ENCODE measurements around the gene CCDC194. TPM values are rescaled to one million over a fixed set of nuclear protein-coding genes. Genes with fewer than 3 reads are reported as not detected.

Gene CCDC194
- total RNA-seq, 1 experiment from 2014 or later: not detected

GRCh38 chr19:17347877-17348276 lies 46.1 kb downstream of the CCDC194 start:
- Histone ChIP-seq H3K4me3 (replicated peaks in 1 of 2; ENCODE audit: low read depth in 1 of 2, low read length in 2 of 2) (no peak overlapping the region), H3K36me3 (ENCODE audit: control insufficient read depth in 1 of 2, insufficient read depth in 2 of 2, low read length in 2 of 2) (no peaks in the 10 kb centered on the region), H3K9me3 (ENCODE audit: control insufficient read depth in 1 of 2, insufficient read depth in 1 of 2, low read depth in 1 of 2, low read length in 2 of 2) (no peaks in the 10 kb centered on the region), H3K4me1 (ENCODE audit: control insufficient read depth in 1 of 2, insufficient read depth in 2 of 2, low read length in 2 of 2) (peaks cover 17 to 28% of the 10 kb centered on the region in 2 experiments; a peak in 3 of 4 replicates), H3K79me2 (ENCODE audit: insufficient read depth, low read length) (no peaks in the 10 kb centered on the region), H2AFZ (ENCODE audit: low read depth, low read length, poor library complexity, severe bottlenecking) (no peak overlapping the region), H4K20me1 (ENCODE audit: insufficient read depth) (no peaks in the 10 kb centered on the region), H3K27me3 (ENCODE audit: insufficient read depth, low read length) (no peaks in the 10 kb centered on the region), H3K9ac (ENCODE audit: low read length) (no peak overlapping the region), H3K9me2 (ENCODE audit: insufficient read depth) (no peaks in the 10 kb centered on the region), H3K4me2 (ENCODE audit: low read length) (no peak overlapping the region; the same call in 1 of the 2 replicates), H3K27ac (ENCODE audit: low read depth, low read length) (no peak overlapping the region)
- CTCF ChIA-PET: interaction anchor here (0.7 to 1.8 kb wide), 3 partner anchors 10 to 39 kb away, joined by 3 to 5 read pairs (median 4); no protein-coding TSS in a partner anchor
- TF ChIP-seq ELF1 (IDR thresholded peaks at IDR 0.05; ENCODE audit: borderline replicate concordance, low read depth) (no peak), RAD21 (IDR thresholded peaks at IDR 0.05; ENCODE audit: low read depth) (no peak), EZH2 (IDR thresholded peaks at IDR 0.05) (no peak), ZNF274 (IDR thresholded peaks at IDR 0.05; ENCODE audit: low read depth, low read length) (no peak), REST (IDR thresholded peaks at IDR 0.05; ENCODE audit: low read depth) (no peak), POLR2AphosphoS5 (IDR thresholded peaks at IDR 0.05; ENCODE audit: low read depth, low read length) (no peak), SRF (IDR thresholded peaks at IDR 0.05; ENCODE audit: low read depth) (no peak), FOSL1 (IDR thresholded peaks at IDR 0.05; ENCODE audit: low read depth) (no peak), ZFX (IDR thresholded peaks at IDR 0.05) (no peak)
- intact Hi-C loops (cut with micrococcal nuclease): loop anchor here (2.0 kb wide), 1 partner anchor 119 kb away; no protein-coding TSS in a partner anchor
- ATAC-seq (no peak), DNase-seq (ENCODE audit: low read depth, low spot score) (no peak)
- RAD21 ChIA-PET (ENCODE audit: low non-redundant PET in 1 of 2, low total read pairs in 2 of 2, uncharacterized antibody in 2 of 2, unreplicated experiment in 2 of 2): no interaction called here
- no TSS peak for BruUV-seq (replicated peaks)
- POLR2A ChIA-PET: interaction anchor here (1.1 to 2.8 kb wide), 2 partner anchors 13 to 16 kb away, joined by 3 to 12 read pairs; partner anchors contain the start of gene ANO8

Data from HCT116 (cell line).